ENCODE results near the gene COQ3. TPM values are rescaled to one million over a fixed set of nuclear protein-coding genes. Genes with fewer than 3 reads are reported as not detected.
"Not testable (repeated sequence)": the region's sequence is repeated elsewhere in the genome, so short reads cannot be mapped to it uniquely, and the experiment has no call there.

Gene COQ3
- polyA plus RNA-seq, 1 donor from 2014 or later, result 23.0 TPM

DNA sequence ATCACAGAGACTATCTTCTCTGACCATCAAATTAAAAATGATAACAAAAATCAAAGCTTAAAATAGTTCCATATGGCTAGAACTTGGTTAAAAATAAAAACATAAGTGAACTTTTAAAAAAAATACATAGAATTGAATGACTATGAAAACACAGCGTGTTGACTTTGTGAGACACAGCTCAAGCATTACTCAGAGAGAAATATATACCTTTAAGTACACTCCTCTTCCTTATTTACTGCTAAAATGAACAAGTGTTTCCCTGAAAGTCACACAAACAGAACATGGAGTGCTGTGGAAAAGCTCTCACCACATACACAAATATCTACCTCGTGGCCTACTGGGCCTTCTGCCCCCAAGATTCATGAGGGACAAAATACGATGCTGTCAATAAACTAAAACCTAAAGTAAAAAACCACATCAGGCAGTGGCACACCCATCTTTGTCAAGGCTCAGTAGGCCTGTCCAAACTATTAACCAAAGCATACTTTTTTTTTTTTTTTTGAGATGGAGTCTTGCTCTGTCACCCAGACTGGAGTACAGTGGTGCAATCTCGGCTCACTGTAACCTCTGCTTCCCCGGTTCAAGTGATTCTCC is 52.0 kb downstream of the COQ3 start:
- no peaks in the 10 kb centered on the region for H3K9me2 ChIP-seq (ENCODE audit: insufficient read depth, low read length)
- no peaks in the 10 kb centered on the region for H3K9me3 ChIP-seq (ENCODE audit: low read length)
- no peaks in the 10 kb centered on the region for H3K27me3 ChIP-seq (ENCODE audit: insufficient read depth, low read depth, low read length)
- no peak overlapping the region for H3K4me3 ChIP-seq (ENCODE audit: low read length)
- H3K79me2 ChIP-seq (replicated peaks; ENCODE audit: insufficient read depth, low read length), result peaks cover 27% of the 10 kb centered on the region
- no peak overlapping the region for H3K4me2 ChIP-seq (ENCODE audit: low read length)
- no peak for TF ChIP-seq EP300 (conservative IDR thresholded peaks at IDR 0.05; ENCODE audit: poor library complexity, severe bottlenecking)
- TF ChIP-seq EZH2 (IDR thresholded peaks at IDR 0.05; ENCODE audit: borderline replicate concordance, insufficient read depth, low read length, poor library complexity, severe bottlenecking), result no peak
- TF ChIP-seq MXI1 (conservative IDR thresholded peaks at IDR 0.05; ENCODE audit: poor library complexity, severe bottlenecking), result no peak
- TF ChIP-seq, protein P1, sequence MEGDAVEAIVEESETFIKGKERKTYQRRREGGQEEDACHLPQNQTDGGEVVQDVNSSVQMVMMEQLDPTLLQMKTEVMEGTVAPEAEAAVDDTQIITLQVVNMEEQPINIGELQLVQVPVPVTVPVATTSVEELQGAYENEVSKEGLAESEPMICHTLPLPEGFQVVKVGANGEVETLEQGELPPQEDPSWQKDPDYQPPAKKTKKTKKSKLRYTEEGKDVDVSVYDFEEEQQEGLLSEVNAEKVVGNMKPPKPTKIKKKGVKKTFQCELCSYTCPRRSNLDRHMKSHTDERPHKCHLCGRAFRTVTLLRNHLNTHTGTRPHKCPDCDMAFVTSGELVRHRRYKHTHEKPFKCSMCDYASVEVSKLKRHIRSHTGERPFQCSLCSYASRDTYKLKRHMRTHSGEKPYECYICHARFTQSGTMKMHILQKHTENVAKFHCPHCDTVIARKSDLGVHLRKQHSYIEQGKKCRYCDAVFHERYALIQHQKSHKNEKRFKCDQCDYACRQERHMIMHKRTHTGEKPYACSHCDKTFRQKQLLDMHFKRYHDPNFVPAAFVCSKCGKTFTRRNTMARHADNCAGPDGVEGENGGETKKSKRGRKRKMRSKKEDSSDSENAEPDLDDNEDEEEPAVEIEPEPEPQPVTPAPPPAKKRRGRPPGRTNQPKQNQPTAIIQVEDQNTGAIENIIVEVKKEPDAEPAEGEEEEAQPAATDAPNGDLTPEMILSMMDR (IDR thresholded peaks at IDR 0.05; ENCODE audit: poor library complexity, severe bottlenecking), result no peak
- no peak for TF ChIP-seq TAF1 (IDR thresholded peaks at IDR 0.05; ENCODE audit: low read depth)
- TF ChIP-seq SMC3 (conservative IDR thresholded peaks at IDR 0.05; ENCODE audit: poor library complexity), result no peak
- TF ChIP-seq, protein P2, sequence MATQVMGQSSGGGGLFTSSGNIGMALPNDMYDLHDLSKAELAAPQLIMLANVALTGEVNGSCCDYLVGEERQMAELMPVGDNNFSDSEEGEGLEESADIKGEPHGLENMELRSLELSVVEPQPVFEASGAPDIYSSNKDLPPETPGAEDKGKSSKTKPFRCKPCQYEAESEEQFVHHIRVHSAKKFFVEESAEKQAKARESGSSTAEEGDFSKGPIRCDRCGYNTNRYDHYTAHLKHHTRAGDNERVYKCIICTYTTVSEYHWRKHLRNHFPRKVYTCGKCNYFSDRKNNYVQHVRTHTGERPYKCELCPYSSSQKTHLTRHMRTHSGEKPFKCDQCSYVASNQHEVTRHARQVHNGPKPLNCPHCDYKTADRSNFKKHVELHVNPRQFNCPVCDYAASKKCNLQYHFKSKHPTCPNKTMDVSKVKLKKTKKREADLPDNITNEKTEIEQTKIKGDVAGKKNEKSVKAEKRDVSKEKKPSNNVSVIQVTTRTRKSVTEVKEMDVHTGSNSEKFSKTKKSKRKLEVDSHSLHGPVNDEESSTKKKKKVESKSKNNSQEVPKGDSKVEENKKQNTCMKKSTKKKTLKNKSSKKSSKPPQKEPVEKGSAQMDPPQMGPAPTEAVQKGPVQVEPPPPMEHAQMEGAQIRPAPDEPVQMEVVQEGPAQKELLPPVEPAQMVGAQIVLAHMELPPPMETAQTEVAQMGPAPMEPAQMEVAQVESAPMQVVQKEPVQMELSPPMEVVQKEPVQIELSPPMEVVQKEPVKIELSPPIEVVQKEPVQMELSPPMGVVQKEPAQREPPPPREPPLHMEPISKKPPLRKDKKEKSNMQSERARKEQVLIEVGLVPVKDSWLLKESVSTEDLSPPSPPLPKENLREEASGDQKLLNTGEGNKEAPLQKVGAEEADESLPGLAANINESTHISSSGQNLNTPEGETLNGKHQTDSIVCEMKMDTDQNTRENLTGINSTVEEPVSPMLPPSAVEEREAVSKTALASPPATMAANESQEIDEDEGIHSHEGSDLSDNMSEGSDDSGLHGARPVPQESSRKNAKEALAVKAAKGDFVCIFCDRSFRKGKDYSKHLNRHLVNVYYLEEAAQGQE (IDR thresholded peaks at IDR 0.05; ENCODE audit: borderline replicate concordance), result no peak
- TF ChIP-seq POLR2AphosphoS5 (IDR thresholded peaks at IDR 0.05), result no peak
- TF ChIP-seq RAD21 (conservative IDR thresholded peaks at IDR 0.05), result no peak
- no peaks in the 10 kb centered on the region for H3K36me3 ChIP-seq (ENCODE audit: insufficient read depth, low read length)
- no peaks in the 10 kb centered on the region for H3F3A ChIP-seq (ENCODE audit: insufficient read depth, low read length, poor library complexity, severe bottlenecking)
- no peak overlapping the region for H3K9ac ChIP-seq (ENCODE audit: low read length)
- no peaks in the 10 kb centered on the region for H4K20me1 ChIP-seq (ENCODE audit: insufficient read depth)
- H2AFZ ChIP-seq (ENCODE audit: low read depth, low read length), result no peak overlapping the region
- no peak overlapping the region for H3K27ac ChIP-seq (ENCODE audit: low read length)

DNA sequence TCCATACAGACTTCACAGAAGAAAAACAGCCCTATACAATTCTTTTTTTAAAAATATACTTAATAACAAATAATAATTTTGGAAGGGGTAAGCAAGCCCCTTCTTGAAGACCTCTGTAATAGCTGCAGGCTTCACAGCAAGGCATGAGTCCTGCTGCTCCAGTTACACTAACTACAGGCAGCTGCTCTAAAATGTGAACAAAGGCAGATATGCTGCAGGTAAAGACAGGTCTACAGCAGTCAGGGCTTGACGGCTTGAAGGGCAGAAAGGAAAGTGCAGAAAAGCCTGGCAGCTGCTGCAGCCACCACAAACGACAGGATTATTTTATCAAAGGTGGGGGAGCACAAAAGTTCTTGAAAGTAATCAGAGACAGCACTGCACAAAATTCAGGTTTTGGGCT is 55.8 kb downstream of the COQ3 start:
- no peak overlapping the region for H2AFZ ChIP-seq (ENCODE audit: low read depth, low read length)
- no peaks in the 10 kb centered on the region for H4K20me1 ChIP-seq (ENCODE audit: insufficient read depth)

DNA sequence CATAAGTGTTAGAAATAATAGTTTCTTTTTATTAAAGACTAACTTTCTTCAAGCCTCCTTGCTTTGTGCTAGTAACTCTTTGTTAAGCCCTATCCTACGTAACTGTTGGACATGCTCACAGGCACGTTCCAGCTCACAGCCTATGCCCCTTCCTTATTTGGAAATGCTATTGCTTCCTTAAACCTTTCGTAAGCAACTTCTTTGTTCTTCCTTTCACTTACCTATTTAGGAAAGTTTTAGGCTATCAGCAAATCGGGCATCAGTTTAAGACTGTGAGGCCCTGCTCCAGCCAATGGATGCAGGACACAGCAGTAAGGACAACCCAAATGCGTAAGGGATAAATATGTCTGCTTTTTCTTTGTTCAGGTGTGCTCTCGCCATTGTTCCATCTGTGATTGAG is 58.7 kb downstream of the COQ3 start:
- H2AFZ ChIP-seq (ENCODE audit: low read depth, low read length); H3K27me3 ChIP-seq (ENCODE audit: insufficient read depth, low read depth, low read length); H3K79me2 ChIP-seq (replicated peaks; ENCODE audit: insufficient read depth, low read length); H3K4me3 ChIP-seq (ENCODE audit: low read length); H3K4me2 ChIP-seq (ENCODE audit: low read length); H3K9me3 ChIP-seq (ENCODE audit: low read length); H4K20me1 ChIP-seq (ENCODE audit: insufficient read depth); H3K9ac ChIP-seq (ENCODE audit: low read length); H3K9me2 ChIP-seq (ENCODE audit: insufficient read depth, low read length); H3K27ac ChIP-seq (ENCODE audit: low read length); H3K36me3 ChIP-seq (ENCODE audit: insufficient read depth, low read length); H3F3A ChIP-seq (ENCODE audit: insufficient read depth, low read length, poor library complexity, severe bottlenecking): not testable (repeated sequence)

More for the DNA sequence above, 55.8 kb downstream of the COQ3 start:
- Histone ChIP-seq H3K9ac (ENCODE audit: low read length) (peak overlapping the region; percentile 43), H3F3A (ENCODE audit: insufficient read depth, low read length, poor library complexity, severe bottlenecking) (no peaks in the 10 kb centered on the region), H3K27me3 (ENCODE audit: insufficient read depth, low read depth, low read length) (no peaks in the 10 kb centered on the region), H3K4me2 (ENCODE audit: low read length) (peak overlapping the region; percentile 21), H3K27ac (ENCODE audit: low read length) (peak overlapping the region; percentile 42), H3K9me2 (ENCODE audit: insufficient read depth, low read length) (no peaks in the 10 kb centered on the region), H3K9me3 (ENCODE audit: low read length) (no peaks in the 10 kb centered on the region), H3K36me3 (ENCODE audit: insufficient read depth, low read length) (no peaks in the 10 kb centered on the region), H3K79me2 (replicated peaks; ENCODE audit: insufficient read depth, low read length) (peaks cover 10% of the 10 kb centered on the region), H3K4me3 (ENCODE audit: low read length) (peak overlapping the region; percentile 32)
- TF ChIP-seq MXI1 (conservative IDR thresholded peaks at IDR 0.05; ENCODE audit: poor library complexity, severe bottlenecking) (no peak), POLR2AphosphoS5 (IDR thresholded peaks at IDR 0.05) (peak; percentile 58), TAF1 (IDR thresholded peaks at IDR 0.05; ENCODE audit: low read depth) (peak; percentile 27)
- TF ChIP-seq, protein P2 (IDR thresholded peaks at IDR 0.05; ENCODE audit: borderline replicate concordance), result peak; percentile 46

Measured in neural cell (in vitro differentiated cells).